Prostate gland (tissue), 2 donors: Measurements from ENCODE around the gene GPD1.

Experiments
- POLR2A ChIP-seq: fragments of 450-650 bp; IDR thresholded peaks from one replicate; pipeline ENCODE4 v1.6.1; 2016; ENCODE audit warnings: antibody characterized with exemption, mild to moderate bottlenecking
- POLR2AphosphoS5 ChIP-seq: sonication (generic); formaldehyde crosslinking; IDR thresholded peaks from one replicate; pipeline ENCODE4 v1.6.1; 2017; ENCODE audit warnings: antibody characterized with exemption
- TF ChIP-seq, protein P1 (sequence below), 4 experiments: fragments of 200-600 bp in 2 of 4; fragments of 450-650 bp in 2 of 4; sonication (generic) in 2 of 4; IDR thresholded peaks; 1 replicate in 3 of 4; 2 replicates in 1 of 4; pipeline ENCODE4 v1.5.1; 2016 to 2019; ENCODE audit warnings: antibody characterized with exemption in 4 of 4, mild to moderate bottlenecking in 2 of 4, moderate library complexity in 2 of 4

DNA sequence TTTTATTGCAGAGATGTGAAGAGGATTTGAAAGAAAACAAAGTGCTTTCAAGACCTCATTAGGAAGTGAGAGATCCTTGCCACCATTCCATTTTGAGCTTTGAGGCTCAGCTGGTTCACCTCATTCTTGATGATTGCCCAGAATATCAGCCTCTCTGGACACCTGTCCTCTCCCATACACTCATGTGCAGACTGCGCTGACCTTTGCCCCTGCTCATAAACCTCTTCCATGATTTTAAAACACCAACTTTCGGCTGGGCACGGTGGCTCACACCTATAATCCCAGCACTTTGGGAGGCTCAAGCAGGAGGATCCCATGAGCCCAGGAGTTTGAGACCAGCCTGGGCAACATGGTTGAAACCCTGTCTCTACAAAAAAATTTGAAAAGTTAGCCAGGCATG lies 17.1 kb downstream of the GPD1 start:
- TF ChIP-seq, protein P1, sequence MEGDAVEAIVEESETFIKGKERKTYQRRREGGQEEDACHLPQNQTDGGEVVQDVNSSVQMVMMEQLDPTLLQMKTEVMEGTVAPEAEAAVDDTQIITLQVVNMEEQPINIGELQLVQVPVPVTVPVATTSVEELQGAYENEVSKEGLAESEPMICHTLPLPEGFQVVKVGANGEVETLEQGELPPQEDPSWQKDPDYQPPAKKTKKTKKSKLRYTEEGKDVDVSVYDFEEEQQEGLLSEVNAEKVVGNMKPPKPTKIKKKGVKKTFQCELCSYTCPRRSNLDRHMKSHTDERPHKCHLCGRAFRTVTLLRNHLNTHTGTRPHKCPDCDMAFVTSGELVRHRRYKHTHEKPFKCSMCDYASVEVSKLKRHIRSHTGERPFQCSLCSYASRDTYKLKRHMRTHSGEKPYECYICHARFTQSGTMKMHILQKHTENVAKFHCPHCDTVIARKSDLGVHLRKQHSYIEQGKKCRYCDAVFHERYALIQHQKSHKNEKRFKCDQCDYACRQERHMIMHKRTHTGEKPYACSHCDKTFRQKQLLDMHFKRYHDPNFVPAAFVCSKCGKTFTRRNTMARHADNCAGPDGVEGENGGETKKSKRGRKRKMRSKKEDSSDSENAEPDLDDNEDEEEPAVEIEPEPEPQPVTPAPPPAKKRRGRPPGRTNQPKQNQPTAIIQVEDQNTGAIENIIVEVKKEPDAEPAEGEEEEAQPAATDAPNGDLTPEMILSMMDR (IDR thresholded peaks at IDR 0.05), result no peak
- TF ChIP-seq POLR2A (no peak), POLR2AphosphoS5 (no peak)
